Right lung (tissue), 5 donors: ENCODE data around the gene WDR11. TPM values are rescaled to one million over a fixed set of nuclear protein-coding genes. Genes with fewer than 3 reads are reported as not detected.

ENCODE experiments used
- DNase-seq, 2 donors: peaks; one replicate each; pipeline ENCODE4 v3.0.0-alpha.2; 2013
- polyA plus RNA-seq, 5 donors: library from polyadenylated mRNA; unstranded; fragments of 120-200 nt; gene quantifications; one replicate each; pipeline versions ENCODE4 v1.2.1 to v1.2.3, GENCODE V29; 2013; ENCODE audit warnings: inconsistent platforms in 1 of 5, low replicate concordance in 1 of 5; ENCODE audit not compliant: insufficient read length in 5 of 5, insufficient read depth in 1 of 5

The WDR11 gene
- polyA plus RNA-seq, 5 donors = 60.0 to 96.3 (median 75.5) TPM

DNA sequence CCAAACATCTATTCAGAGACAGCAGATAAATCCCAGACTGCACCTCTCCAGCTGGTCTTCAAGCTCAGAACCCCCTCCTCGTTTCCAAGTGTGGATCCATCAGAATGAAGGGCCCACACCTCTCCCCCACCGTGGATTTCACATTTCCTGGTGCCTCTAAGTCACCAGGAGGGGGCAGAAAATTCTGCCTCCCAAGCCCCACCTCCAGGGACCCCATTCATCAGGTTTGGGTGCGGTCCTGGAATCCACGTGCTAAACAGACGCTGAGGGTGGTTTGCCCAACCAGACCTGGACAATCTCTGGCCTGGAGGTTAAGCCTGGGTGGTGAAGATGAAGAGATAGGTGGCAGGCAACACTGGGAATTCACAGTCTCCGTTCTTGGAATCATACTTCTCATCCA, 92.4 kb downstream of the WDR11 start:
- DNase-seq = no peak

GRCh38 chr10:120944586-120945125, 93.5 kb downstream of the WDR11 start:
- DNase-seq = no peak

DNA sequence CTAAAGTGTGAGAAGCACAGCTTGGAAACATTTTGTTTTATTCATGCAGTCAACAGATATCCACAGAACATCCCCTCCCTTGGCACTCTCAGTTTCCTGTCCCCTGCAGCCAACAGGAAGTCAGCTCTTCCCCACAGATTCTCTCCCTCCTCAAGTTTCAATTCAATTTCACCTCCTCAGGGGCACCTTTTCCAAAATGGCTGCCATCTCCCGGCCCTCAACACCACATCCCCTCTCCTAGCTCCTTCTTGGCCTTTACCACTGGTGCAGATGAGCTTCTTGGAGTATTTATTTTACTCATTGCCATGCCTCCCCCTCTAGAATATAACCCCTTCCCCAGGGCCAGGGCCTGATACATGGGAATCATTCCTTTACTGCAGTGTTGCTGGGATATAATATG, 94.0 kb downstream of the WDR11 start:
- no peak for DNase-seq

- no peak for DNase-seq
Measured at GRCh38 chr10:120945801-120946302, 94.7 kb downstream of the WDR11 start.

GRCh38 chr10:120946497-120946896, 95.3 kb downstream of the WDR11 start:
- DNase-seq = no peak

- peak; percentile 73 to 78 for DNase-seq
Measured at GRCh38 chr10:120948889-120949608, 97.9 kb downstream of the WDR11 start.

GRCh38 chr10:120949609-120950031, 98.5 kb downstream of the WDR11 start:
- no peak for DNase-seq

GRCh38 chr10:120950051-120950561, 98.9 kb downstream of the WDR11 start:
- DNase-seq = peak in 1 of 2 donors; percentile 41

DNA sequence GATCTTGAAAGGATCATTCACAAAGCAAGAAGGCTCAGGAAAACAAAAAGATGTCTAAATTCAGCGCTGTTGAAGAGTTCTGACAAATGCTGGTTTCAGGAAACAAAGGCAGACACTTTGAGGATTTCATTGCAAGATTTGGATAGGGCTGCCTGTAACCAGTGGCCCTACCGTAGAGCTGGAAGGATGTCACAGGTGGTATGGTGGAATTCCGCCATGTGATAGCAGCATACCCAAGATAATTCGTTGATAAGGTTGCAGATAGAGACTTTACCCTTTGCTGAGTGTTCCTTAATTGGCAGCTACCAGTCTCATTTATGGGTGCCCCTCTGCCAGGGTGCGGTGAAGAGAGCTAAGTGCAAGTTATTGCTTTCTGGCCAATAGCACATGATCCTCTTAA, 100.1 kb downstream of the WDR11 start:
- DNase-seq = no peak

DNA sequence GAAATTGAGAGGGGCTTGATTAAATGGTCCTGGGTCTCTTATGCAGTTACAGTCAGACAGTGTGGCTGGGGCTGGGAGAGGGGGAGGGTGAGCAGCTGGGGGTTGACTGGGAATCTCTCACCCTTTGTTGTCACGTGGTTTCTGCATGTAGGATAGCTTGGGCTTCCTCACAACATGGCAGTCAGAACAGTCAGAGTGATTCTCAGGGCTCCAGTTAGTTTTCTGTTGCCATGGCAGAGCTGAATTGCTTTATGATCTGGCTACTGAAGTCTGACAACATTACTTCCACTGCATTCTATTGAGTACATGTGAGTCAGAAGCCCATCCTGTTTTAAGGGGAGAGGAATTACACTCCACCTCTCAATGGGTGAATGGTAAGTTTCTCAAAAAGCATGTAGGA, 102.7 kb downstream of the WDR11 start:
- no peak for DNase-seq
